ENCODE results near the gene TMEM256. TPM values are rescaled to one million over a fixed set of nuclear protein-coding genes. Genes with fewer than 3 reads are reported as not detected.
"Not testable (repeated sequence)": the region's sequence is repeated elsewhere in the genome, so short reads cannot be mapped to it uniquely, and the experiment has no call there.

The TMEM256 gene
- total RNA-seq, 2 experiments from 2014 or later, result 87.0 to 88.5 TPM

DNA sequence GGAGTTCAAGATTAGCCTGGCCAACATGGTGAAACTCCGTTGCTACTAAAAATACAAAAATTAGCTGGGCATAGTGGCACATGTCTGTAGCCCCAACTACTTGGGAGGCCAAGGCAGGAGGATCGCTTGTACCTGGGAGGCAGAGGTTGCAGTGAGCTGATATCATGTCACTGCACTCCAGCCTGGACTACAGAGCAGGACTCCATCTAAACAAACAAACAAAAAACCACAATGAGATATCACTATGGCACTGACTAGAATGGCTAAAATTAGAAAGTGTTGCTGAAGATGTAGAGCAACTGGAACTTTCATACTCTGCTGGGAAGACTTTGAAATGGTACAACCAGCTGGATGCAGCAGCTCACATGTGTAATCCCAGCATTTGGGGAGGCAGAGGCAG is 29.5 kb downstream of the TMEM256 start:
- Mint-ChIP-seq H3K4me1 (ENCODE audit: low read depth) (no peaks in the 10 kb centered on the region), H3K36me3 (no peaks in the 10 kb centered on the region), H3K9me3 (peaks cover 4% of the 10 kb centered on the region), H3K4me3 (no peak overlapping the region), H3K27ac (no peak overlapping the region), H3K27me3 (peaks cover 5% of the 10 kb centered on the region)
- CTCF ChIA-PET, result interaction anchor here (0.8 to 3.1 kb wide), 2 partner anchors 19 to 186 kb away, joined by 3 to 14 read pairs; partner anchors contain the start of gene TMEM95
- intact Hi-C loops (cut with micrococcal nuclease), result no loop called here
- POLR2A ChIA-PET, result no interaction called here
- no peak for DNase-seq

DNA sequence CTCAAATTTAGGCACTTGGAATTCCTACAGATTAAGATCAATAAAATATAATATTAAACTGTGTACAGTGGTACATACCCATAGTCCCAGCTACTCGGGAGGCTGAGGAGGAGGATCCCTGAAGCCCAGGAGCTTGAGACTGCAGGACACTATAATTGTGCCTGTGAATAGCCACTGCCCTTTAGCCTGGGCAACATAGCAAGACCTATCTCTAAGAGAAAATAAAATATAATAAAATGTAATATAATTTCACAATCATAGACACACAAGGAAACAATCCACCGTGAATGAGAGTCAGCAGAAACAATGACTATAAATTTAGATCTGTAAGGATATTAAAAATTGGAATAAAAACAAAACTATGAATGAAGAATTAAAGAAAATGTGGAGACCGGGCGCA is 33.0 kb downstream of the TMEM256 start:
- CTCF ChIA-PET, result interaction anchor here (0.7 to 0.8 kb wide), 2 partner anchors 16 to 177 kb away, joined by 3 read pairs; partner anchors contain the start of gene TMEM95
- H3K36me3 Mint-ChIP-seq, result no peaks in the 10 kb centered on the region
- no peak overlapping the region for H3K4me3 Mint-ChIP-seq
- no peaks in the 10 kb centered on the region for H3K9me3 Mint-ChIP-seq
- DNase-seq, result no peak
- POLR2A ChIA-PET, result interaction anchor here (0.6 to 0.8 kb wide), 3 partner anchors 10 to 205 kb away, joined by 3 read pairs; partner anchors contain the start of gene TNK1
- no peak overlapping the region for H3K27ac Mint-ChIP-seq
- no peaks in the 10 kb centered on the region for H3K4me1 Mint-ChIP-seq (ENCODE audit: low read depth)
- H3K27me3 Mint-ChIP-seq, result no peaks in the 10 kb centered on the region
- intact Hi-C loops (cut with micrococcal nuclease), result no loop called here

DNA sequence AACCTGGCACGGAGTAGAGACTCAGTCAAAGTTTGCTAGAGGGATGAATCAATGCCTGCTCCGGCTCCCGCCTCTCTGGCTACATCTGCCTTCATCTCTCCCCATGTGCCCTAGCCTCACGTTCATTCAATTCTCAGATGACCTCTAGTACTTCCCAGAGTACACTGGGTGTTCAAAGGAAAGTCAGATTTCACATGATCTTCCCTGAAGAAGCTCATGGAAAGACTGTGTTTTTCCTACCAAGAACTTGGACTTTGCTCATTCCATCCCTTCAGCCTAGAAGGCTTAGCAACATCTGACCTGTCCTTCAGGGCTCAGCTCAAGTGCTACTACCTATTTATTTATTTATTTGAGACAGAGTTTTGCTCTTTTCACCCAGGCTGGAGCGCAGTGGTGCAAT is 34.1 kb downstream of the TMEM256 start:
- Mint-ChIP-seq H3K4me1 (ENCODE audit: low read depth) (no peaks in the 10 kb centered on the region), H3K27me3 (no peaks in the 10 kb centered on the region), H3K36me3 (no peaks in the 10 kb centered on the region), H3K9me3 (no peaks in the 10 kb centered on the region), H3K4me3 (no peak overlapping the region), H3K27ac (no peak overlapping the region)
- DNase-seq, result no peak
- ChIA-PET CTCF (no interaction called here), POLR2A (no interaction called here)
- intact Hi-C loops (cut with micrococcal nuclease), result no loop called here

DNA sequence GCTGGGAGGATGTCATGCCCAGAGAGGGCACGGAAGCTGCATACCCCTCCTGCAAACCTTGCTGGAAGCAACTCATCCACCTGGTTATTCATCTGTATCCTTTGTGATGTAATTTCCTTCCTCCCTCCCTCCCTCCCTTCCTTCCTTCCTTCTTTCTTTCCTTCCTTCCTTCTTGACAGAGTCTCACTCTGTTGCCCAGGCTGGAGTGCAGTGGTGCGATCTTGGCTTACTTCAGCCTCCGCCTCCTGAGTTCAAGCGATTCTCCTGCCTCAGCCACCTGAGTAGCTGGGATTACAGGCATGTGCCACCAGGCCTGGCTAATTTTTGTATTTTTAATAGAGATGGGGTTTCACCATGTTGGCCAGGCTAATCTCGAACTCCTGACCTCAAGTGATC is 35.3 kb downstream of the TMEM256 start:
- H3K36me3 Mint-ChIP-seq; H3K27ac Mint-ChIP-seq; intact Hi-C loops (cut with micrococcal nuclease); H3K9me3 Mint-ChIP-seq; POLR2A ChIA-PET; DNase-seq; H3K4me1 Mint-ChIP-seq (ENCODE audit: low read depth); H3K4me3 Mint-ChIP-seq; H3K27me3 Mint-ChIP-seq: not testable (repeated sequence)
- CTCF ChIA-PET, result interaction anchor here (1.3 to 1.4 kb wide), 2 partner anchors 13 to 147 kb away, joined by 3 to 8 read pairs; no protein-coding TSS in a partner anchor

DNA sequence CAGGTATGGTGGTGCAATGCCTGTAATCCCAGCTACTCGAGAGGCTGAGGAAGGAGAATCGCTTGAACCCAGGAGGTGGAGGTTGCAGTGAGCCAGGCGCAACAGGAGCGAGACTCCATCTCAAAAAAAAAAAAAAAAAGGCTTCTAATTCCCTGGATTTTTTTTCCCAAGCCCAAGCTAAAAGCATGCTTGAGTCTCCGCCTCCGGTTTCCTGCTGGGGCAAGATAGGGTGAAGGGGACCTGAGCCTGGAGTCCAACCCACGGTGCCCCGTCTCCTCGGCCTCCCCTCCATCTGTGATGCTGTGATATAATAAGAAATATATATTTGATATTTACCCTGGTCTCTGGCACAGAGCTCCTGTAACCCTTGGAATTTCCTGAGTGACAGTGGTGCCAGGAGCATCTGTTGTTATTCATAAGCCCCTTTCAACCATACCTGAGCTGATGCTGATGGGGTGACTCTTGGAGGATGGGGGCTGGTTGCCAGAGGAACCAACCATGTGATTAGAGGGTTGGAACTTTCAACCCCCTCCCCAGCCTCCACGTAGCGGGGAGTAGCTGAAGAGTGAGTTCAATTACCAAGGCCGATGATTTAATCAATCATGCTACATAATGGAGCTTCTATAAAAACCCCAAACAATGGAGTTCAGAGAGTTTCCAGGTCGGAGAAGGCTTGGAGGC is 35.8 kb downstream of the TMEM256 start:
- ChIA-PET POLR2A (no interaction called here), CTCF (interaction anchor here (0.6 to 1.4 kb wide), 3 partner anchors 12 to 147 kb away, joined by 3 to 8 read pairs (median 3); no protein-coding TSS in a partner anchor)
- no peak overlapping the region for H3K4me3 Mint-ChIP-seq
- no peak for DNase-seq
- no peaks in the 10 kb centered on the region for H3K36me3 Mint-ChIP-seq
- no peaks in the 10 kb centered on the region for H3K4me1 Mint-ChIP-seq (ENCODE audit: low read depth)
- intact Hi-C loops (cut with micrococcal nuclease), result no loop called here
- no peaks in the 10 kb centered on the region for H3K9me3 Mint-ChIP-seq
- H3K27me3 Mint-ChIP-seq, result no peaks in the 10 kb centered on the region
- H3K27ac Mint-ChIP-seq, result no peak overlapping the region

DNA sequence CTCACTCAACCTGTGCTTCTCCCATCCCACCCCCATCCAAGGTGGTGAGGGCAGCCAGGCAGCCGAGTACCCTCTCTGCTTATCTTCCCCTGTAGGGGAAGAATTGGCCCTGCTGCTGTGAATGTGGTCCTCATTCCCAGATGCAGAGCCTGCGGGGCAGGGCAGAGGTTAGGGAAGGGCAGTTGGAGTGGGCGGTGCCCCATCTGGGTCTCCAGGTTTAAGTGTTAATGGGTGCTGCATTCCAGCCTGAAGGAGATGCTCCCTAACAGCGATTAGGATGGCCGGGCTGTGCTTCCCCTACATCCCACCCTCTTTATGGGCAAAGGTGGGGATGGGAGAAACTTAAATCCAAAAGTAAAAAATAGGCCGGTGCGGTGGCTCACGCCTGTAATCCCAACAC is 36.8 kb downstream of the TMEM256 start:
- H3K27ac Mint-ChIP-seq, result no peak overlapping the region
- no peak for DNase-seq
- intact Hi-C loops (cut with micrococcal nuclease), result no loop called here
- H3K27me3 Mint-ChIP-seq, result no peaks in the 10 kb centered on the region
- no peaks in the 10 kb centered on the region for H3K9me3 Mint-ChIP-seq
- H3K4me1 Mint-ChIP-seq (ENCODE audit: low read depth), result no peaks in the 10 kb centered on the region
- CTCF ChIA-PET, result interaction anchor here (1.3 to 1.4 kb wide), 2 partner anchors 11 to 148 kb away, joined by 3 to 8 read pairs; no protein-coding TSS in a partner anchor
- POLR2A ChIA-PET, result no interaction called here
- H3K4me3 Mint-ChIP-seq, result no peak overlapping the region
- H3K36me3 Mint-ChIP-seq, result no peaks in the 10 kb centered on the region

DNA sequence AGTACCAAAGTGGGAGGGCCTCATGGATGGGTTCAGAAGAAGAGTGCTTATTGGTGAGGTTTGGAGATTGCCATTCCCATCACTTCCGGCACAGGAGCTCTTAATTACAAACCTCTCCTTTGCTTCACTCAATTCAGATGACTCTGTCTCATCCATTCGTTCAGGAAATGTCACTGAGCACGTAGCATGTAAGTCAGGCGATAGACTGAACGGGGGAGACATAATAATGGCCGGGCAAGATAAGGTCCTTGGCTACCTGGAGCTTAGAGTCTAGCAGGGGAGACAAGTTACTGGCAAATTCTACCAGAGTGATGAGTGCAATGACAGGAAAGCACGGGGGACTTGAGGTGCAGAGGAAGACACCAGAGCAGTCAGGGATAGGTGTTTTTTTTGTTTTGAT is 37.9 kb downstream of the TMEM256 start:
- DNase-seq; H3K9me3 Mint-ChIP-seq; H3K27me3 Mint-ChIP-seq; H3K36me3 Mint-ChIP-seq; H3K4me3 Mint-ChIP-seq; H3K27ac Mint-ChIP-seq; intact Hi-C loops (cut with micrococcal nuclease); H3K4me1 Mint-ChIP-seq (ENCODE audit: low read depth); POLR2A ChIA-PET; CTCF ChIA-PET: not testable (repeated sequence)

DNA sequence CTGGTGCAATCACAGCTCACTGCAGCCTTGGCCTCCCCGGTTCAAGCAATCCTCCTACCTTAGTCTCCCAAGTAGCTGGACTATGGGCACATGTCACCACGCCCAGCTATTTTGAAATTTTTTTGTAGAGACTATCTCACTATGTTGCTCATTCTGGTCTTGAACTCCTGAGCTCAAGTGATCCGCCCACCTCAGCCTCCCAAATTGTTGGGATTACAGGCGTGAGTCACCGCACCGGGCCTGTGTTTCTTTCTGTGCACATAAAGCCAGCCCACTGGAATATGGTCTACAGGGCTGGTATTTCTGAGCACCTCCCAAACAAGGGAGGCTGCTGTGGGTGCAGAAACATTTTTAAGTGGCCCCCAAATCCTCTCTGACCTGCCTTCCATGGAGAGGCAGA is 40.6 kb downstream of the TMEM256 start:
- ChIA-PET CTCF (interaction anchor here (0.8 to 1.3 kb wide), 2 partner anchors 73 to 197 kb away, joined by 3 read pairs; no protein-coding TSS in a partner anchor), POLR2A (no interaction called here)
- intact Hi-C loops (cut with micrococcal nuclease), result no loop called here
- no peak for DNase-seq
- Mint-ChIP-seq H3K27ac (no peak overlapping the region), H3K4me1 (ENCODE audit: low read depth) (no peaks in the 10 kb centered on the region), H3K9me3 (no peaks in the 10 kb centered on the region), H3K27me3 (no peaks in the 10 kb centered on the region), H3K36me3 (no peaks in the 10 kb centered on the region), H3K4me3 (no peak overlapping the region)

DNA sequence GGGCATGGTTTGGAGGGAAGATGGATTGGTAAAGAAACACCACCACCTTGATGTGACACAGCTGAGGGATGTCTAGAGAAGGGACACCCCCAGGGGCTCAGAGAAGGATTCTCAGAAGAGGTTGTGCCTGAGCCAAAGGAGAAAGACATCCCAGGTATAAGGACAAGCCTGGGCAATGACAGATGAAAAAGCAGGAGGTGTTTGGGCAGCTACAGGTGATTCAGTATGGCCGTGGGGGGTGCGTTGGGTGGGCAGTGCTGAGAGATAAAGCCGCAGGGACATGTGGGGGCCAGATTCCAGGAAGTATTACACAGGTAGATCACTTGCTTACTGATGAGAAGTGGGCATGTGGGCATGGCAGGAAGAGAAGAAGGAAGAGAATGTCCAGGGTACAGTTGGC is 42.0 kb downstream of the TMEM256 start:
- Mint-ChIP-seq H3K4me1 (ENCODE audit: low read depth) (no peaks in the 10 kb centered on the region), H3K27me3 (no peaks in the 10 kb centered on the region), H3K36me3 (no peaks in the 10 kb centered on the region), H3K4me3 (no peak overlapping the region), H3K27ac (no peak overlapping the region), H3K9me3 (no peaks in the 10 kb centered on the region)
- ChIA-PET POLR2A (no interaction called here), CTCF (interaction anchor here (0.6 to 1.4 kb wide), 4 partner anchors 8 to 161 kb away, joined by 3 read pairs; no protein-coding TSS in a partner anchor)
- DNase-seq, result no peak
- intact Hi-C loops (cut with micrococcal nuclease), result no loop called here

DNA sequence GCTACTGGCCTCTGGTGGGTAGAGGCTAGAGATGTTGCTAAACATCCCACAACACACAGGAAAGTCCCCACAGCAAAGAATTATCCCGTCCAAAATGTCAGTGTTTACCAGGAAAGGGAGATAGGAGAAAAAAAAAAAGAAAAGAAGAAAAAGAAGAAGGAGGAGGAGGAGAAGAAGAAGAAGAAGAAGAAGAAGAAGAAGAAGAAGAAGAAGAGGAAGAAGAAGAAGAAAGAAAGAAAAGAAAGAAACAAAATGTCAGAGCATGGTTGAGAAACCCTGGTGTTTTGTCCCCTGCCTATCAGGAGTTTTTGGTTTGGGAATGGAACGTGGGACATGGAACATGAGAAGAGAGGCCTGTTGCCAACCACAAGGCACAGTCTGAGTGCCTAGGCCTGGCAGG is 46.5 kb downstream of the TMEM256 start:
- ChIA-PET CTCF (interaction anchor here (0.7 to 3.6 kb wide), 4 partner anchors 56 to 157 kb away, joined by 3 to 19 read pairs (median 4); partner anchors contain the start of genes ELP5 and SPEM2), POLR2A (no interaction called here)
- H3K36me3 Mint-ChIP-seq, result peaks cover 4% of the 10 kb centered on the region
- DNase-seq, result no peak
- H3K4me3 Mint-ChIP-seq, result no peak overlapping the region
- no peaks in the 10 kb centered on the region for H3K9me3 Mint-ChIP-seq
- H3K27me3 Mint-ChIP-seq, result no peaks in the 10 kb centered on the region
- intact Hi-C loops (cut with micrococcal nuclease), result loop anchor here (2.0 kb wide), 2 partner anchors 77 to 203 kb away; partner anchors contain the start of genes SENP3 and TMEM102
- no peak overlapping the region for H3K27ac Mint-ChIP-seq
- peaks cover 19% of the 10 kb centered on the region for H3K4me1 Mint-ChIP-seq (ENCODE audit: low read depth)

DNA sequence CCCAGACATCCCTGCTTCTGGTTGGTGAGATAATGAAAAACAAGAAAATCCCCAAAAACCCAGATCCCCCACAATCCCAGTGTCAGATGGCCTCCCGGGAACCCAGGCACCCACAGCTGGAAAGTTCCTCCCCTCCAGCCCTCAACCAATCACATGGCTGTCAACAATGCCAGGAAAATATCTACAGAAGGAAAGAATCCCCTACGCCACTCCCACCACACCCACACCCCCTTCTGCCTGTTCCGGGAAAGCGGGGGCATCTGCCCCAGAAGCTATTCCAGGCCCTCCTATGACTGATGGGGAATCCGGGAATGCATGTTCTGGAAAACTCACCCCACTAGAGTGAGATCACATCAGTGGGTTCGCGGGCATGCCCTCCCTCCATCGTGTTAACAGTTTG is 47.1 kb downstream of the TMEM256 start:
- H3K36me3 Mint-ChIP-seq, result peaks cover 5% of the 10 kb centered on the region
- CTCF ChIA-PET, result interaction anchor here (1.0 to 4.0 kb wide), 19 partner anchors 11 to 238 kb away, joined by 3 to 71 read pairs (median 7); partner anchors contain the start of genes ACAP1, CHRNB1, FGF11 and NEURL4
- intact Hi-C loops (cut with micrococcal nuclease), result loop anchor here (2.0 kb wide), 2 partner anchors 78 to 204 kb away; partner anchors contain the start of genes SENP3 and TMEM102
- POLR2A ChIA-PET, result no interaction called here
- DNase-seq, result no peak
- H3K9me3 Mint-ChIP-seq, result no peaks in the 10 kb centered on the region
- H3K4me3 Mint-ChIP-seq, result no peak overlapping the region
- peaks cover 21% of the 10 kb centered on the region for H3K4me1 Mint-ChIP-seq (ENCODE audit: low read depth)
- no peaks in the 10 kb centered on the region for H3K27me3 Mint-ChIP-seq
- H3K27ac Mint-ChIP-seq, result no peak overlapping the region

DNA sequence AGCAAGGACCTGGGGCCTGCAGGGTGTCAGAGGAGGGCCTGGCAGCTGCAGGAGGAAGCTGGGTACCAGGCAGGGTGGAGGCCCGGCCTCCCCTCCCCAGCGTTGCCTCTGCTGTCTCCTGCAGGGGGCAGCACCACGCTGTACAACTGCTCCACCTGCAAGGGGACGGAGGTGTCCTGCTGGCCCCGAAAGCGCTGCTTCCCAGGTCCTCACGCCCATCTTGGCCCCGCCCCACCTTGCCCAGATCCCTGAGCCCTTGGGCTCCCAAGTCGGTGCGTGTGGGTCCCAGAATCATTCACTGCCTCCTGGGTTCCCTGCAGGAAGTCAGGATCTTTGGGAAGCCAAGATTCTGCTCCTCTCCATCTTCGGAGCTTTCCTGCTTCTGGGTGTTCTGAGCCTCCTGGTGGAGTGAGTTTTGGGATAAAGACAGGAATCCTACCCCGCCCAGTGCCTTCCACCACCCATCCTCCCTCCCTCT is 47.8 kb downstream of the TMEM256 start:
- intact Hi-C loops (cut with micrococcal nuclease), result loop anchor here (2.0 kb wide), 2 partner anchors 79 to 205 kb away; partner anchors contain the start of genes SENP3 and TMEM102
- CTCF ChIA-PET, result interaction anchor here (0.6 to 4.0 kb wide), 58 partner anchors 10 to 332 kb away, joined by 3 to 71 read pairs (median 4); partner anchors contain the start of genes ACAP1, CHRNB1, FGF11 and GPS2
- no peaks in the 10 kb centered on the region for H3K9me3 Mint-ChIP-seq
- H3K4me3 Mint-ChIP-seq, result no peak overlapping the region
- no peaks in the 10 kb centered on the region for H3K27me3 Mint-ChIP-seq
- DNase-seq, result peak; percentile 92
- H3K27ac Mint-ChIP-seq, result no peak overlapping the region
- POLR2A ChIA-PET, result interaction anchor here (0.7 to 1.1 kb wide), 4 partner anchors 19 to 331 kb away, joined by 3 to 4 read pairs (median 4); partner anchors contain the start of gene TP53
- peaks cover 8% of the 10 kb centered on the region for H3K36me3 Mint-ChIP-seq
- H3K4me1 Mint-ChIP-seq (ENCODE audit: low read depth), result peaks cover 24% of the 10 kb centered on the region
